Lower leg skin (tissue), 3 donors: ENCODE data around the gene C12orf56.

Experiments
- CTCF ChIP-seq, 3 donors: fragments of 450-650 bp; IDR thresholded peaks; one replicate each; pipeline ENCODE4 v1.5.1; 2016; ENCODE audit warnings: antibody characterized with exemption in 3 of 3, mild to moderate bottlenecking in 3 of 3, moderate library complexity in 2 of 3
- POLR2A ChIP-seq, 2 donors: fragments of 450-650 bp; IDR thresholded peaks; one replicate each; pipeline ENCODE4 v1.6.1; 2016 to 2017; ENCODE audit warnings: antibody characterized with exemption in 2 of 2, mild to moderate bottlenecking in 1 of 2, moderate library complexity in 1 of 2

GRCh38 chr12:64395739-64396138, 5.2 kb upstream of the C12orf56 start:
- TF ChIP-seq CTCF (IDR thresholded peaks at IDR 0.05) (no peak), POLR2A (IDR thresholded peaks at IDR 0.05) (no peak)
